HEK293 (cell line): ENCODE data around the gene SLC14A1.

Experiments used
- CTCF ChIA-PET: fragments of 350-600 bp; formaldehyde crosslinking; extraction: SDS; loops from one replicate; lab custom pipeline; 2021; ENCODE audit warnings: antibody characterized with exemption; lab: Yijun Ruan, JAX
- POLR2A ChIA-PET: fragments of 300-600 bp; formaldehyde crosslinking; extraction: SDS; loops from one replicate; lab custom pipeline; 2020; ENCODE audit warnings: antibody characterized with exemption, inconsistent platforms; lab: Yijun Ruan, JAX
- H3K27ac ChIP-seq: fragments of 200-500 bp; sonication (Bioruptor generic); 2 replicates; pipeline ENCODE4 v1.5.1; 2014; ENCODE audit warnings: low read depth, low read length, control low read depth, inconsistent platforms; ENCODE audit errors: extremely low read depth
- H3K36me3 ChIP-seq, 2 experiments: fragments of 200-500 bp in 1 of 2; sonication (Bioruptor generic) in 1 of 2; 1 replicate in 1 of 2; 2 replicates in 1 of 2; pipeline ENCODE4 v1.5.1; 2014 to 2017; ENCODE audit warnings: inconsistent platforms in 2 of 2, low read length in 2 of 2; ENCODE audit not compliant: control insufficient read depth in 2 of 2, insufficient read depth in 1 of 2
- H3K4me1 ChIP-seq: fragments of 200-500 bp; sonication (Bioruptor generic); 2 replicates; pipeline ENCODE4 v1.5.1; 2014; ENCODE audit warnings: mild to moderate bottlenecking, low read length, inconsistent platforms; ENCODE audit not compliant: control insufficient read depth, insufficient read depth
- H3K4me3 ChIP-seq: 2 replicates; pipeline ENCODE4 v1.5.1; 2011; ENCODE audit warnings: low read depth, mild to moderate bottlenecking, control low read depth, low read length, moderate library complexity
- H3K9me3 ChIP-seq: fragments of 200-500 bp; sonication (Bioruptor generic); 2 replicates; pipeline ENCODE4 v1.5.1; 2014; ENCODE audit warnings: low read depth, low read length, inconsistent platforms; ENCODE audit not compliant: control insufficient read depth, insufficient read depth
- BCL11A ChIP-seq: fragments of 450-650 bp; formaldehyde crosslinking; IDR thresholded peaks from 2 replicates; pipeline ENCODE4 v1.5.1; 2016; ENCODE audit warnings: low read depth, missing biosample characterization, missing genetic modification characterization
- GLIS2 ChIP-seq: fragments of 450-650 bp; formaldehyde crosslinking; IDR thresholded peaks from 2 replicates; pipeline ENCODE4 v1.5.1; 2016; ENCODE audit warnings: missing biosample characterization, missing genetic modification characterization
- HIC1 ChIP-seq: fragments of 450-650 bp; formaldehyde crosslinking; IDR thresholded peaks from 2 replicates; pipeline ENCODE4 v1.5.1; 2016; ENCODE audit warnings: missing biosample characterization, missing genetic modification characterization
- MEIS1 ChIP-seq: sonication (generic); formaldehyde crosslinking; IDR thresholded peaks from 2 replicates; pipeline ENCODE4 v1.8.1; 2022; ENCODE audit warnings: missing genetic modification reagents, mild to moderate bottlenecking, borderline replicate concordance
- PBX3 ChIP-seq: sonication (generic); formaldehyde crosslinking; IDR thresholded peaks from 2 replicates; pipeline ENCODE4 v1.8.1; 2022; ENCODE audit warnings: mild to moderate bottlenecking, moderate library complexity, missing genetic modification reagents
- REPIN1 ChIP-seq: fragments of 450-650 bp; formaldehyde crosslinking; IDR thresholded peaks from 2 replicates; pipeline ENCODE4 v1.5.1; 2017; ENCODE audit warnings: missing biosample characterization, missing genetic modification characterization, low read depth
- ZIC2 ChIP-seq: fragments of 450-650 bp; formaldehyde crosslinking; IDR thresholded peaks from 2 replicates; pipeline ENCODE4 v1.5.1; 2016; ENCODE audit warnings: missing biosample characterization, missing genetic modification characterization
- ZNF112 ChIP-seq: fragments of 450-650 bp; formaldehyde crosslinking; IDR thresholded peaks from 2 replicates; pipeline ENCODE4 v1.5.0; 2017; ENCODE audit warnings: missing biosample characterization, missing genetic modification characterization
- ZNF155 ChIP-seq: fragments of 450-650 bp; formaldehyde crosslinking; IDR thresholded peaks from 2 replicates; pipeline ENCODE4 v1.5.1; 2016; ENCODE audit warnings: missing biosample characterization, missing genetic modification characterization
- ZNF211 ChIP-seq: fragments of 450-650 bp; formaldehyde crosslinking; IDR thresholded peaks from 2 replicates; pipeline ENCODE4 v1.5.1; 2016; ENCODE audit warnings: low read depth, missing biosample characterization, missing genetic modification characterization
- ZNF23 ChIP-seq: fragments of 450-650 bp; formaldehyde crosslinking; IDR thresholded peaks from 2 replicates; pipeline ENCODE4 v1.5.1; 2016; ENCODE audit warnings: missing biosample characterization, missing genetic modification characterization, borderline replicate concordance
- ZNF24 ChIP-seq: fragments of 450-650 bp; formaldehyde crosslinking; IDR thresholded peaks from 2 replicates; pipeline ENCODE4 v1.5.1; 2016; ENCODE audit warnings: missing biosample characterization, missing genetic modification characterization
- ZNF324 ChIP-seq: fragments of 450-650 bp; formaldehyde crosslinking; IDR thresholded peaks from 2 replicates; pipeline ENCODE4 v1.5.1; 2016; ENCODE audit warnings: missing biosample characterization, missing genetic modification characterization
- ZNF404 ChIP-seq: fragments of 450-650 bp; formaldehyde crosslinking; IDR thresholded peaks from 2 replicates; pipeline ENCODE4 v1.5.1; 2017; ENCODE audit warnings: missing biosample characterization, missing genetic modification characterization
- ZNF488 ChIP-seq: fragments of 450-650 bp; formaldehyde crosslinking; IDR thresholded peaks from 2 replicates; pipeline ENCODE4 v1.5.1; 2016; ENCODE audit warnings: missing biosample characterization, missing genetic modification characterization
- ZNF623 ChIP-seq: fragments of 450-650 bp; formaldehyde crosslinking; IDR thresholded peaks from 2 replicates; pipeline ENCODE4 v1.5.1; 2016; ENCODE audit warnings: missing biosample characterization, missing genetic modification characterization
- ZNF639 ChIP-seq: fragments of 450-650 bp; formaldehyde crosslinking; IDR thresholded peaks from 2 replicates; pipeline ENCODE4 v1.5.1; 2016; ENCODE audit warnings: missing biosample characterization, missing genetic modification characterization
- ZNF670 ChIP-seq: fragments of 450-650 bp; formaldehyde crosslinking; IDR thresholded peaks from 2 replicates; pipeline ENCODE4 v1.5.1; 2016; ENCODE audit warnings: missing biosample characterization, missing genetic modification characterization, low read depth
- ZSCAN16 ChIP-seq: fragments of 450-650 bp; formaldehyde crosslinking; IDR thresholded peaks from 2 replicates; pipeline ENCODE4 v1.5.1; 2016; ENCODE audit warnings: missing biosample characterization, missing genetic modification characterization
- ZSCAN23 ChIP-seq: fragments of 450-650 bp; formaldehyde crosslinking; IDR thresholded peaks from 2 replicates; pipeline ENCODE4 v1.5.1; 2016; ENCODE audit warnings: missing biosample characterization, missing genetic modification characterization

Gene SLC14A1

GRCh38 chr18:45713239-45713638 lies 10.7 kb upstream of the SLC14A1 start:
- no peak overlapping the region for H3K27ac ChIP-seq
- ChIA-PET POLR2A (no interaction called here), CTCF (interaction anchor here (0.6 kb wide), 1 partner anchor 437 kb away, joined by 3 read pairs; no protein-coding TSS in a partner anchor)
- no peak overlapping the region for H3K4me3 ChIP-seq
- no peaks in the 10 kb centered on the region for H3K4me1 ChIP-seq
- H3K36me3 ChIP-seq, result no peaks in the 10 kb centered on the region
- no peaks in the 10 kb centered on the region for H3K9me3 ChIP-seq
- no peak for TF ChIP-seq ZNF24
- TF ChIP-seq ZNF23 (tag by site-specific recombination), result no peak
- no peak for TF ChIP-seq ZIC2 (tag by site-specific recombination)
- no peak for TF ChIP-seq REPIN1
- no peak for TF ChIP-seq ZNF211 (tag by site-specific recombination)
- TF ChIP-seq PBX3 (CRISPR knock-in tag), result no peak
- TF ChIP-seq HIC1, result no peak
- TF ChIP-seq ZSCAN16, result no peak
- no peak for TF ChIP-seq BCL11A (tag by site-specific recombination)
- TF ChIP-seq, all 188 proteins: peak for 0

- no peak overlapping the region for H3K27ac ChIP-seq
- TF ChIP-seq GLIS2 (no peak), MEIS1 (CRISPR knock-in tag) (no peak), ZNF623 (tag by site-specific recombination) (no peak), ZNF670 (tag by site-specific recombination) (no peak), ZNF155 (tag by site-specific recombination) (no peak), ZSCAN23 (no peak), ZNF488 (tag by site-specific recombination) (no peak), ZNF324 (tag by site-specific recombination) (no peak), ZNF639 (tag by site-specific recombination) (no peak), ZNF112 (tag by site-specific recombination) (no peak), ZNF404 (no peak)
- TF ChIP-seq, all 188 proteins: peak for 0
- ChIA-PET CTCF (no interaction called here), POLR2A (no interaction called here)
- no peak overlapping the region for H3K4me3 ChIP-seq
- H3K36me3 ChIP-seq, result no peaks in the 10 kb centered on the region
- no peaks in the 10 kb centered on the region for H3K4me1 ChIP-seq
- H3K9me3 ChIP-seq, result no peaks in the 10 kb centered on the region
Observed at GRCh38 chr18:45715212-45715780, 8.7 kb upstream of the SLC14A1 start.
